Tibial nerve (tissue), 4 donors: ENCODE data around the gene TMEM207. TPM values are rescaled to one million over a fixed set of nuclear protein-coding genes. Genes with fewer than 3 reads are reported as not detected.

Source experiments
- DNase-seq, 2 donors: peaks; one replicate each; pipeline ENCODE4 v3.0.0-alpha.2; 2019; ENCODE audit warnings: low spot score in 2 of 2
- H3K27ac ChIP-seq, 4 donors: fragments of 200-600 bp; sonication (generic) in 3 of 4; one replicate each; pipeline ENCODE4 v1.5.1; 2017 to 2019; ENCODE audit warnings: mild to moderate bottlenecking in 1 of 4
- H3K27me3 ChIP-seq, 2 donors: fragments of 200-600 bp; sonication (generic) in 1 of 2; one replicate each; pipeline versions ENCODE4 v1.5.1 to v1.6.0; 2017 to 2019
- H3K36me3 ChIP-seq, 3 donors: fragments of 200-600 bp; sonication (generic); one replicate each; pipeline ENCODE4 v1.5.1; 2018 to 2019
- H3K4me1 ChIP-seq, 4 donors: fragments of 200-600 bp; sonication (generic) in 3 of 4; one replicate each; pipeline ENCODE4 v1.5.1; 2017 to 2019
- H3K4me3 ChIP-seq, 4 donors: fragments of 200-600 bp; sonication (generic) in 3 of 4; one replicate each; pipeline ENCODE4 v1.5.1; 2017 to 2019; ENCODE audit warnings: mild to moderate bottlenecking in 1 of 4, moderate library complexity in 1 of 4
- H3K9me3 ChIP-seq, 4 donors: fragments of 200-600 bp; sonication (generic) in 3 of 4; one replicate each; pipeline ENCODE4 v1.5.1; 2017 to 2019
- EP300 ChIP-seq, 2 donors: sonication (generic); formaldehyde crosslinking; IDR thresholded peaks; one replicate each; pipeline ENCODE4 v1.6.1; 2017; ENCODE audit warnings: antibody characterized with exemption in 2 of 2, mild to moderate bottlenecking in 1 of 2
- POLR2A ChIP-seq, 2 donors: fragments of 450-650 bp; IDR thresholded peaks; one replicate each; pipeline ENCODE4 v1.6.1; 2017; ENCODE audit warnings: antibody characterized with exemption in 2 of 2, mild to moderate bottlenecking in 2 of 2, moderate library complexity in 2 of 2
- WGBS, 2 donors: methylation state at CpG; one replicate each; pipeline ENCODE4 v1.1.5; 2018; 5-methylcytosine and 5-hydroxymethylcytosine counted together
- total RNA-seq, 4 donors: library from RNA; depleted of rRNA; stranded (reverse); fragments of >200 nt; gene quantifications; one replicate each; pipeline ENCODE4 v1.1.0, GENCODE V29; 2016
- TF ChIP-seq, protein P1 (sequence below), 5 experiments: fragments of 200-600 bp in 3 of 5; fragments of 450-650 bp in 2 of 5; sonication (generic) in 3 of 5; IDR thresholded peaks; one replicate each; pipeline ENCODE4 v1.5.1; 2016 to 2019; ENCODE audit warnings: antibody characterized with exemption in 5 of 5, mild to moderate bottlenecking in 3 of 5, moderate library complexity in 2 of 5

Gene TMEM207
- total RNA-seq, 4 donors from 2014 or later, result not detected

DNA sequence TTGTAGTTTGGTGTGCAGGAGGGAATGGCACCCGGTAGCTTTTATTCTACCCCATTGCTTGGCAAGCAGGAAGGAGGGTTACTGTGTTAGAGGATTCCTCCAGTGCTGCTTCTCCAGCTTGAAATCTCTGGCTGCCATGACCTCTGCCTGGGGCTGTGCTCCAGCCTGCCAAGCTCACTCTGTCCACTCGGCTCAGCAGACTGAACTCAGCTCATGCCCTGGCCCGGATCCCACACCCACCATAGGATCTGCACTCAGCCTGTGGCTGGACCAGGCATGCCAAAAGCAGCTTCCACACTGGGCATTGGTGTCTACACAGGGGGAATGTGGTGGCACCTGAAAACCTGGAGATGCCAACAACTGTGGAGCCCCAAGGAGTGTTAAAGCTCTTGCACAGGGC, 35.4 kb downstream of the TMEM207 start:
- no peaks in the 10 kb centered on the region for H3K27me3 ChIP-seq
- DNase-seq, result no peak
- no peaks in the 10 kb centered on the region for H3K4me1 ChIP-seq
- no peaks in the 10 kb centered on the region for H3K36me3 ChIP-seq
- 70 to 83% methylated on average over 3 of the region's 3 CpGs for WGBS, 2 donors
- peaks cover 0 to 6% (median 0%) of the 10 kb centered on the region in 4 donors for H3K9me3 ChIP-seq
- no peak for TF ChIP-seq POLR2A (IDR thresholded peaks at IDR 0.05)
- TF ChIP-seq, protein P1, sequence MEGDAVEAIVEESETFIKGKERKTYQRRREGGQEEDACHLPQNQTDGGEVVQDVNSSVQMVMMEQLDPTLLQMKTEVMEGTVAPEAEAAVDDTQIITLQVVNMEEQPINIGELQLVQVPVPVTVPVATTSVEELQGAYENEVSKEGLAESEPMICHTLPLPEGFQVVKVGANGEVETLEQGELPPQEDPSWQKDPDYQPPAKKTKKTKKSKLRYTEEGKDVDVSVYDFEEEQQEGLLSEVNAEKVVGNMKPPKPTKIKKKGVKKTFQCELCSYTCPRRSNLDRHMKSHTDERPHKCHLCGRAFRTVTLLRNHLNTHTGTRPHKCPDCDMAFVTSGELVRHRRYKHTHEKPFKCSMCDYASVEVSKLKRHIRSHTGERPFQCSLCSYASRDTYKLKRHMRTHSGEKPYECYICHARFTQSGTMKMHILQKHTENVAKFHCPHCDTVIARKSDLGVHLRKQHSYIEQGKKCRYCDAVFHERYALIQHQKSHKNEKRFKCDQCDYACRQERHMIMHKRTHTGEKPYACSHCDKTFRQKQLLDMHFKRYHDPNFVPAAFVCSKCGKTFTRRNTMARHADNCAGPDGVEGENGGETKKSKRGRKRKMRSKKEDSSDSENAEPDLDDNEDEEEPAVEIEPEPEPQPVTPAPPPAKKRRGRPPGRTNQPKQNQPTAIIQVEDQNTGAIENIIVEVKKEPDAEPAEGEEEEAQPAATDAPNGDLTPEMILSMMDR (IDR thresholded peaks at IDR 0.05), result no peak
- no peak for TF ChIP-seq EP300 (IDR thresholded peaks at IDR 0.05)
- no peak overlapping the region for H3K27ac ChIP-seq
- no peak overlapping the region for H3K4me3 ChIP-seq

DNA sequence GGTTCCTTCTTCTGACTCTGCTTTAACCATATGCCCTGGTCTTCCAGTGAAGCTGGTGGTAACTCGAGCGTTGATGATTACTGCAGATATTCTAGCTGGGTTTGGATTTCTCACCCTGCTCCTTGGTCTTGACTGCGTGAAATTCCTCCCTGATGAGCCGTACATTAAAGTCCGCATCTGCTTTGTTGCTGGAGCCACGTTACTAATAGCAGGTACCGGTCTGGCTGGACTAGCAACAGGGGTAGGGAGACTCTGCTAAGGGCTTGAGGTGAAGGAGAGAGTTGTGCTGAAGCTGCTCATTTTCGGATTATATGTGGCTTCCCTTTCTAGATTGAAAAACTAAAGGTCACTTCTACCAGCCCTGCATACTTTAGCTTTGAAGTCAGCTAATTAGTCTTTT, 45.0 kb downstream of the TMEM207 start:
- H3K4me1 ChIP-seq, result no peaks in the 10 kb centered on the region
- 85 to 89% methylated on average over 8 of the region's 8 CpGs for WGBS, 2 donors
- H3K27ac ChIP-seq, result no peak overlapping the region
- TF ChIP-seq POLR2A (IDR thresholded peaks at IDR 0.05) (no peak), EP300 (IDR thresholded peaks at IDR 0.05) (no peak)
- TF ChIP-seq, protein P1 (IDR thresholded peaks at IDR 0.05), result no peak
- no peak overlapping the region for H3K4me3 ChIP-seq
- no peaks in the 10 kb centered on the region for H3K9me3 ChIP-seq
- H3K27me3 ChIP-seq, result no peaks in the 10 kb centered on the region
- H3K36me3 ChIP-seq, result no peaks in the 10 kb centered on the region
- no peak for DNase-seq

DNA sequence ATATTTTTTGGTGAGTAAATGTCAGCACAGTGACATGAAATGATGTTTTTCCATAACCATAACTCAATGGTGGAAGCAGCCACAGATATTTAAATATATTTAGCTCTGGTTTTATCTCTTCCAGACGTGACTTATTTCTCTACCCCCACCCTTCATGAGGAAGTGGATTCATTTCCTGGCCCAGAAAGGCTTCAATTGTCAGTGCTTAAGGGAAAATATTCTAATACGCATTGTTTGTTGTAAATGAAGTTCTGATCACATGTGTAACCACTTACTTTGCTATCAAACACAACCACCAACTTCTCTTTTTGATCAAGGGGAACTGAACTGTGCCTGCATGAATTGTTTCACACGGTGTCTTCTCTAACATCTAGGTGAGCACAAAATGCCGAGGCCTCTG, 47.7 kb downstream of the TMEM207 start:
- no peak for TF ChIP-seq EP300 (IDR thresholded peaks at IDR 0.05)
- TF ChIP-seq, protein P1 (IDR thresholded peaks at IDR 0.05), result no peak
- TF ChIP-seq POLR2A (IDR thresholded peaks at IDR 0.05), result no peak
- Histone ChIP-seq H3K36me3 (no peaks in the 10 kb centered on the region), H3K27me3 (no peaks in the 10 kb centered on the region), H3K27ac (peak overlapping the region in 1 of 4 donors; percentile 1), H3K4me3 (no peak overlapping the region), H3K4me1 (no peaks in the 10 kb centered on the region), H3K9me3 (no peaks in the 10 kb centered on the region)
- WGBS, 2 donors, result 46 to 49% methylated on average over 4 of the region's 4 CpGs
- DNase-seq, result no peak

DNA sequence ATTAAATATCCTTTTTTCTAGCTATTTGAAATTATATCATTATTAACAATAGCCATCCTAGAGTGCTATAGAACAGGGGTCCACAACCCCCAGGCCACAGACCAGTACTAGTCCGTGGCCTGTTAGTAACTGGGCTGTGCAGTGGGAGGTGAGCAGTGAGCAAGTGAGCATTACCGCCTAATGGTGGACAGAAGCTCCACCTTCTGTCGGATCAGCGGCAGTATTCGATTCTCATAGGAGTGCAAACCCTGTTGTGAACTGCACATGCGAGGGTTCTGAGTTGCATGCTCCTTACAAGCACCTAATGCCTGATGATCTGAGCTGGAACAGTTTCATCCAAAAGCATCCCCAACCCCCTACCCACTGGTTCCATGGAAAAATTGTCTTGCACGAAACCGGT, 50.0 kb downstream of the TMEM207 start:
- no peak for TF ChIP-seq POLR2A (IDR thresholded peaks at IDR 0.05)
- TF ChIP-seq EP300 (IDR thresholded peaks at IDR 0.05), result no peak
- TF ChIP-seq, protein P1 (IDR thresholded peaks at IDR 0.05), result no peak
- Histone ChIP-seq H3K4me1 (no peaks in the 10 kb centered on the region), H3K4me3 (no peak overlapping the region), H3K36me3 (no peaks in the 10 kb centered on the region), H3K27ac (no peak overlapping the region), H3K9me3 (no peaks in the 10 kb centered on the region), H3K27me3 (no peaks in the 10 kb centered on the region)
- DNase-seq, result no peak
- WGBS, 2 donors, result 96 to 98% methylated on average over 8 of the region's 8 CpGs

DNA sequence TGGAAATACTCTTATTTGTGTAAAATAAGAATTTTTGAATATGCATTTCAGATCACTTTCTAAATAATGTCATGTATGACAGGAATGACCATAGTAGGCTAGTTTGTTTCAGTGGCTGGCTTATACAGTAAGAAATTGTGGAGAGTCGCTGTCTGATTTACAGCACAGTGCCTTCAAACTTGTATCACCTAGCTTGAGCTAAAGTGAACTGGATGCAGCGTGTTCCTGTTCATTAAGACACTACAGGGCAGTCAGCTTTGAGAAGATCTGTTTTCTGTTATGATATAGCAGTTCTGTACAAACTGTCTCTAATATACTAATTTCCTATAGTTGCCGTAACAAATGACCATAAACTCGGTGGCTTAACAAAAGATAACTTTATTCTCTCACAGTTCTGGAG, 51.8 kb downstream of the TMEM207 start:
- DNase-seq, result no peak
- Histone ChIP-seq H3K4me1 (no peaks in the 10 kb centered on the region), H3K9me3 (no peaks in the 10 kb centered on the region), H3K36me3 (no peaks in the 10 kb centered on the region), H3K27me3 (no peaks in the 10 kb centered on the region), H3K4me3 (no peak overlapping the region), H3K27ac (no peak overlapping the region)
- 70 to 73% methylated on average over 4 of the region's 4 CpGs for WGBS, 2 donors
- TF ChIP-seq, protein P1 (IDR thresholded peaks at IDR 0.05), result no peak
